Chondrocyte (in vitro differentiated cells): ENCODE results near the gene CFP. TPM values are rescaled to one million over a fixed set of nuclear protein-coding genes. Genes with fewer than 3 reads are reported as not detected.

Experiments
- DNase-seq: peaks from one replicate; pipeline ENCODE4 v3.0.0; 2021; ENCODE audit warnings: mixed read lengths, low spot score
- H3K27ac Mint-ChIP-seq: one replicate; pipeline ENCODE4 v1.8.0; 2021; ENCODE audit warnings: mild to moderate bottlenecking, moderate library complexity, mixed read lengths; ENCODE audit not compliant: unreplicated experiment
- H3K27me3 Mint-ChIP-seq: 2 replicates; pipeline ENCODE4 v1.8.0; 2021; ENCODE audit warnings: low read depth, mixed read lengths
- H3K36me3 Mint-ChIP-seq: 2 replicates; pipeline ENCODE4 v1.8.0; 2021; ENCODE audit warnings: low read depth, mixed read lengths
- H3K4me1 Mint-ChIP-seq: 2 replicates; pipeline ENCODE4 v1.8.0; 2021; ENCODE audit warnings: low read depth, mild to moderate bottlenecking, mixed read lengths
- H3K4me3 Mint-ChIP-seq: one replicate; pipeline ENCODE4 v1.8.0; 2021; ENCODE audit warnings: mild to moderate bottlenecking, moderate library complexity, mixed read lengths; ENCODE audit not compliant: unreplicated experiment
- H3K9me3 Mint-ChIP-seq: 2 replicates; pipeline ENCODE4 v1.8.0; 2021; ENCODE audit warnings: low read depth, mixed read lengths
- CTCF ChIP-seq: fragments of 200-600 bp; sonication (generic); IDR thresholded peaks from 2 replicates; pipeline ENCODE4 v1.5.0; 2021; ENCODE audit warnings: antibody characterized with exemption, mild to moderate bottlenecking, moderate library complexity
- total RNA-seq: library from RNA; stranded (reverse); gene quantifications from 3 replicates; pipeline ENCODE4 v1.2.1, GENCODE V29; 2021

The CFP gene
- total RNA-seq, 1 donor from 2014 or later = 0.87 TPM

GRCh38 chrX:47650164-47651042, 20.7 kb upstream of the CFP start, which contains the start of gene ELK1:
Gene ELK1, minus strand, starts transcription at chrX:47650563. Its CDS starts 9,122 bp downstream, at chrX:47641441.
- Mint-ChIP-seq H3K36me3 (no peaks in the 10 kb centered on the region), H3K27me3 (no peaks in the 10 kb centered on the region), H3K9me3 (peaks cover 3% of the 10 kb centered on the region), H3K4me1 (peaks cover 25% of the 10 kb centered on the region), H3K4me3 (peak within 1 kb of the TSS; percentile 78), H3K27ac (peak within 1 kb of the TSS; percentile 96)
- peak; percentile 20 for TF ChIP-seq CTCF
- DNase-seq = peak; percentile 97

GRCh38 chrX:47649781-47650163, 20.0 kb upstream of the CFP start:
- Mint-ChIP-seq H3K4me1 (peaks cover 26% of the 10 kb centered on the region), H3K27me3 (no peaks in the 10 kb centered on the region), H3K27ac (peak overlapping the region; percentile 84), H3K4me3 (peak overlapping the region; percentile 75), H3K9me3 (peaks cover 3% of the 10 kb centered on the region), H3K36me3 (no peaks in the 10 kb centered on the region)
- no peak for TF ChIP-seq CTCF
- DNase-seq = no peak

GRCh38 chrX:47649271-47649670, 19.5 kb upstream of the CFP start:
- Mint-ChIP-seq H3K4me1 (peaks cover 29% of the 10 kb centered on the region), H3K27me3 (no peaks in the 10 kb centered on the region), H3K4me3 (peak overlapping the region; percentile 75), H3K36me3 (no peaks in the 10 kb centered on the region), H3K9me3 (peaks cover 3% of the 10 kb centered on the region), H3K27ac (peak overlapping the region; percentile 73)
- no peak for TF ChIP-seq CTCF
- no peak for DNase-seq

GRCh38 chrX:47648376-47648775, 18.6 kb upstream of the CFP start:
- peaks cover 2% of the 10 kb centered on the region for H3K36me3 Mint-ChIP-seq

GRCh38 chrX:47646636-47647035, 16.9 kb upstream of the CFP start:
- Mint-ChIP-seq H3K36me3 (peaks cover 3% of the 10 kb centered on the region), H3K4me3 (no peak overlapping the region), H3K27ac (no peak overlapping the region), H3K4me1 (peaks cover 29% of the 10 kb centered on the region), H3K27me3 (no peaks in the 10 kb centered on the region), H3K9me3 (peaks cover 5% of the 10 kb centered on the region)
- DNase-seq = no peak
- no peak for TF ChIP-seq CTCF

More at GRCh38 chrX:47648376-47648775, 18.6 kb upstream of the CFP start:
- no peak for TF ChIP-seq CTCF
- Mint-ChIP-seq H3K27ac (no peak overlapping the region), H3K9me3 (peaks cover 3% of the 10 kb centered on the region), H3K27me3 (no peaks in the 10 kb centered on the region), H3K4me3 (no peak overlapping the region), H3K4me1 (peaks cover 29% of the 10 kb centered on the region)
- no peak for DNase-seq
